Suprapubic skin (tissue), 4 donors: ENCODE measurements around the gene ZNF638. TPM values are rescaled to one million over a fixed set of nuclear protein-coding genes. Genes with fewer than 3 reads are reported as not detected.

Experiments used
- DNase-seq, 2 donors: peaks; one replicate each; pipeline ENCODE4 v3.0.0-alpha.2; 2019; ENCODE audit warnings: low spot score in 2 of 2
- H3K27ac ChIP-seq: fragments of 200-600 bp; sonication (generic); one replicate; pipeline ENCODE4 v1.5.1; 2019
- H3K27me3 ChIP-seq: fragments of 200-600 bp; sonication (generic); one replicate; pipeline ENCODE4 v1.5.1; 2019
- H3K36me3 ChIP-seq: fragments of 200-600 bp; sonication (generic); one replicate; pipeline ENCODE4 v1.5.1; 2019
- H3K4me1 ChIP-seq: fragments of 200-600 bp; sonication (generic); one replicate; pipeline ENCODE4 v1.5.1; 2019
- H3K4me3 ChIP-seq: fragments of 200-600 bp; sonication (generic); one replicate; pipeline ENCODE4 v1.5.1; 2019; ENCODE audit warnings: mild to moderate bottlenecking
- H3K9me3 ChIP-seq: fragments of 200-600 bp; sonication (generic); one replicate; pipeline ENCODE4 v1.5.1; 2019
- EP300 ChIP-seq: sonication (generic); formaldehyde crosslinking; IDR thresholded peaks from one replicate; pipeline ENCODE4 v1.6.1; 2017; ENCODE audit warnings: antibody characterized with exemption
- POLR2A ChIP-seq, 2 donors: fragments of 450-650 bp; IDR thresholded peaks; one replicate each; pipeline ENCODE4 v1.6.1; 2017; ENCODE audit warnings: antibody characterized with exemption in 2 of 2, mild to moderate bottlenecking in 2 of 2, moderate library complexity in 2 of 2
- POLR2AphosphoS5 ChIP-seq, 3 donors: sonication (generic); formaldehyde crosslinking; IDR thresholded peaks; one replicate each; pipeline ENCODE4 v1.6.1; 2017; ENCODE audit warnings: antibody characterized with exemption in 3 of 3
- WGBS: methylation state at CpG from one replicate; pipeline ENCODE4 v1.1.5; 2018; 5-methylcytosine and 5-hydroxymethylcytosine counted together
- total RNA-seq, 4 donors: library from RNA; depleted of rRNA; stranded (reverse); fragments of >200 nt; gene quantifications; one replicate each; pipeline ENCODE4 v1.1.0, GENCODE V29; 2016
- TF ChIP-seq, protein P1 (sequence below), 2 donors: fragments of 200-600 bp in 1 of 2; fragments of 450-650 bp in 1 of 2; sonication (generic) in 1 of 2; IDR thresholded peaks; one replicate each; pipeline ENCODE4 v1.5.1; 2016 to 2019; ENCODE audit warnings: antibody characterized with exemption in 2 of 2, mild to moderate bottlenecking in 1 of 2, moderate library complexity in 1 of 2

The ZNF638 gene
- total RNA-seq, 4 donors from 2014 or later: 91.6 to 258 (median 115) TPM

DNA sequence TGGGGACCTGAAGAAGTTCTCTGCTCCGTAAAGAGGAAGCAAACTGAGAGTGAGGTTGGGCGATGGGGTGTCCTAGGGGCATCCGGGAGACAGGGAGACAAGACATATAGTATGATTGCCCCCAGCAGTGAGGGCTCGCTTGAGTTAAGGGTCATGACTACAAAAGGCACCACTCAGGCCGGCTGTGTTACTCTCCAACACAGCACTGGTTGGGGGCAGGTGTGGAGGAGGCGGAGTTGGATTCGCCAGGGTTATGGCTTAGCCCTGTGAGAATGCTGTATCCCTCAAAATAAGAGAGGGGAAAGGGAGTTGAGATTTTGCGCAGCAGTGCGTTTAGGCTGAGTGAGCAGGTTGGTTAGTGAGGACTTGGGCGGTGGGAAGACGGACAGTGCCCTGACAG is 133.8 kb downstream of the ZNF638 start:
- TF ChIP-seq, protein P1, sequence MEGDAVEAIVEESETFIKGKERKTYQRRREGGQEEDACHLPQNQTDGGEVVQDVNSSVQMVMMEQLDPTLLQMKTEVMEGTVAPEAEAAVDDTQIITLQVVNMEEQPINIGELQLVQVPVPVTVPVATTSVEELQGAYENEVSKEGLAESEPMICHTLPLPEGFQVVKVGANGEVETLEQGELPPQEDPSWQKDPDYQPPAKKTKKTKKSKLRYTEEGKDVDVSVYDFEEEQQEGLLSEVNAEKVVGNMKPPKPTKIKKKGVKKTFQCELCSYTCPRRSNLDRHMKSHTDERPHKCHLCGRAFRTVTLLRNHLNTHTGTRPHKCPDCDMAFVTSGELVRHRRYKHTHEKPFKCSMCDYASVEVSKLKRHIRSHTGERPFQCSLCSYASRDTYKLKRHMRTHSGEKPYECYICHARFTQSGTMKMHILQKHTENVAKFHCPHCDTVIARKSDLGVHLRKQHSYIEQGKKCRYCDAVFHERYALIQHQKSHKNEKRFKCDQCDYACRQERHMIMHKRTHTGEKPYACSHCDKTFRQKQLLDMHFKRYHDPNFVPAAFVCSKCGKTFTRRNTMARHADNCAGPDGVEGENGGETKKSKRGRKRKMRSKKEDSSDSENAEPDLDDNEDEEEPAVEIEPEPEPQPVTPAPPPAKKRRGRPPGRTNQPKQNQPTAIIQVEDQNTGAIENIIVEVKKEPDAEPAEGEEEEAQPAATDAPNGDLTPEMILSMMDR (IDR thresholded peaks at IDR 0.05): no peak
- no peak for TF ChIP-seq POLR2A (IDR thresholded peaks at IDR 0.05)
- no peak for TF ChIP-seq EP300
- TF ChIP-seq POLR2AphosphoS5 (IDR thresholded peaks at IDR 0.05): no peak
- whole genome bisulfite sequencing: 47% methylated on average over 11 of the region's 11 CpGs
- H3K4me3 ChIP-seq: no peak overlapping the region
- H3K27ac ChIP-seq: no peak overlapping the region
- DNase-seq: no peak
- H3K36me3 ChIP-seq: no peaks in the 10 kb centered on the region
- peaks cover 22% of the 10 kb centered on the region for H3K4me1 ChIP-seq
- H3K27me3 ChIP-seq: peaks cover 63% of the 10 kb centered on the region
- no peaks in the 10 kb centered on the region for H3K9me3 ChIP-seq

DNA sequence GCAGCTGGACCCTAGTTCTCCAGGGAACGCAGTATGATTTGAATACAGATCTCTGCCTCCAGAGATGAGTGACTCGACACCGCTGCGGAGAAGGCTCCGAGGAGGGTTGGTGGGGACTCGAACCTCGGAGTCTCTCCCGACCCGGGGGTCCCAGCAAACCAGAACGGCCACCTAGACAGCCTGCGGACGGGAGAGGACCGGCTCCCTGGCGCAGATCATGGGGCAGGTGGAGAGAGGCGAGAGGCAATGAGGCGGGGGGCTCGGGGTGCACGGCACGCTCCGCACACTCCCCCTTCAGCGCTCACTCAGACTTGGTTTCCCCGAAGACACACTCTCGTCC is 134.3 kb downstream of the ZNF638 start:
- Histone ChIP-seq H3K27me3 (peaks cover 63% of the 10 kb centered on the region), H3K36me3 (no peaks in the 10 kb centered on the region), H3K4me3 (peak overlapping the region; percentile 74), H3K27ac (no peak overlapping the region), H3K9me3 (no peaks in the 10 kb centered on the region), H3K4me1 (peaks cover 22% of the 10 kb centered on the region)
- 6% methylated on average over 21 of the region's 23 CpGs for whole genome bisulfite sequencing
- no peak for DNase-seq
- TF ChIP-seq POLR2AphosphoS5 (IDR thresholded peaks at IDR 0.05) (no peak), EP300 (no peak), POLR2A (IDR thresholded peaks at IDR 0.05) (no peak)
- TF ChIP-seq, protein P1 (IDR thresholded peaks at IDR 0.05): no peak

DNA sequence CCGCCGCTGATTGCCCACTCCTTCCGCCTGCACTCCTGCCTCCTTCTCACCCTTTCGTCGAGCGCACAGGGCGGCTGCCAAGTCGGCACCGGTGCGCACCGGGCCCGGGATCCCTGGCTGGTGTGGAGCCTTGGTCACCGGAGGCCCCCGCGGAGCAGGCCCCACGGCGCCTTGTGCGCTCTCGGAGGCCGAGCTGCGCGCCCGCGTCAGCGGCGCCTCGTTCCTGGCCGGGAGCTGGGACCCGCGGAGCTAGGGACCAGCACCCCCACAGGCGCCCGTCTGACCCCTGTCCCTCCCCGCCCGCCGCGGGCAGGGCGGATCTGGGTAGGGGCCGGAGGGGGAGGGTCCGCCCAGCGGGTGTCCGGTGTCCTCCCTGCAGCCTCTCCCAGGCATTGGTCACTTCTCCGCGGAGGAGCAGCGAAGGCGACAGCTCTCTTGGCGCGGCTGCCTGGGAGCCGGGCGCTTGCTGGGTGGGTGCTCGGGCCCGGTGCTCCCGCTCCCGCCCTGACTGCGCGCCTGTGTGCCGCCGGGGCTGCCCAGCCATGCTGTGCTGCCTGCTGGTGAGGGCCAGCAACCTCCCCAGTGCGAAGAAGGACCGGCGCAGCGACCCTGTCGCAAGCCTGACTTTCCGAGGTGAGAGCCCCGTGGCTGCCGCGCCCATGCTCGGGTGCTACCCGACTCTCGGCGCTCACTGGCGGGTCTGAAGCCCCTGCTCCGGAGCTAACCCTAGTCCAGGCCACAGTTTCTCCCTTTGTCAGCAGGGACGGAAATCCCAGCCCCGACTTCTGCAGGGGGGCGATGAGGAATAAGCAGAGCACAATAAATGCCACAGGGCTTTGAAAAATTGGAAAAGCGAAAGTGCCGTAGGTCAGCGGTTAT is 135.0 kb downstream of the ZNF638 start:
- Histone ChIP-seq H3K27ac (no peak overlapping the region), H3K9me3 (no peaks in the 10 kb centered on the region), H3K4me1 (peaks cover 22% of the 10 kb centered on the region), H3K27me3 (peaks cover 63% of the 10 kb centered on the region), H3K4me3 (peak overlapping the region; percentile 74), H3K36me3 (no peaks in the 10 kb centered on the region)
- WGBS: 1% methylated on average over 30 of the region's 78 CpGs
- no peak for DNase-seq
- TF ChIP-seq, protein P1 (IDR thresholded peaks at IDR 0.05): no peak
- TF ChIP-seq POLR2A (IDR thresholded peaks at IDR 0.05): no peak
- no peak for TF ChIP-seq EP300
- no peak for TF ChIP-seq POLR2AphosphoS5 (IDR thresholded peaks at IDR 0.05)

DNA sequence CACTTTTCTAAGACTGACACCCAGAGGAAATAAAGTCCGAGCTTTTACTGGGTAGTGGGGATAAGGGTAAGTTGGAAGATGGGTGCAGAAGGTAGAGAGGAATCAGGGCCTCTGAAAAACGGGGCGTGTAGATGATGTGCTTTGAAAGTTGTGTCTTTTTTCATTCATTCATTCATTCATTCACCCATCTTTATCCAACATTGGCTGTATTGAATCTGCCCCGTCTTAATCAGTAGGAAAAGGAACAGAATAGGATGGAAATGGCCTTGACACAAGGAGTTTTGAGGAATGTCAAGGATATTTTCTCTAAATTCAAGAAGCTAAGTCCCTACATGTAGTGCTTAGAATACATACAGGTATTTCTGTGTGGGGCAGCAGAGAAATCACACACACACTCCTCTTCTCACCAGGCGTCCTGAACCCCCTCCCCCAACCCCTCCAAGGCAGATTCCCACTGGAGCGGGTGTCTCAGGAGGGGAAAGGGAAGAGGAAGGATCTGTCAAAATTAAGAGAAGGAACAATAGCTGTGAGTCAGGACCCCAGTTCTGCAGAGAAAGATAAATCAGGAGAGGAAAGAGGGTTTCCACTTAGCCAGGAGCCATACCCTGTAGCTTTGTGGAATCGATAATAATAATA is 135.7 kb downstream of the ZNF638 start:
- no peak for DNase-seq
- Histone ChIP-seq H3K27me3 (peaks cover 63% of the 10 kb centered on the region), H3K27ac (no peak overlapping the region), H3K4me3 (peak overlapping the region; percentile 74), H3K36me3 (no peaks in the 10 kb centered on the region), H3K9me3 (no peaks in the 10 kb centered on the region), H3K4me1 (peaks cover 22% of the 10 kb centered on the region)
- TF ChIP-seq EP300: no peak
- 19% methylated on average over 7 of the region's 7 CpGs for WGBS

DNA sequence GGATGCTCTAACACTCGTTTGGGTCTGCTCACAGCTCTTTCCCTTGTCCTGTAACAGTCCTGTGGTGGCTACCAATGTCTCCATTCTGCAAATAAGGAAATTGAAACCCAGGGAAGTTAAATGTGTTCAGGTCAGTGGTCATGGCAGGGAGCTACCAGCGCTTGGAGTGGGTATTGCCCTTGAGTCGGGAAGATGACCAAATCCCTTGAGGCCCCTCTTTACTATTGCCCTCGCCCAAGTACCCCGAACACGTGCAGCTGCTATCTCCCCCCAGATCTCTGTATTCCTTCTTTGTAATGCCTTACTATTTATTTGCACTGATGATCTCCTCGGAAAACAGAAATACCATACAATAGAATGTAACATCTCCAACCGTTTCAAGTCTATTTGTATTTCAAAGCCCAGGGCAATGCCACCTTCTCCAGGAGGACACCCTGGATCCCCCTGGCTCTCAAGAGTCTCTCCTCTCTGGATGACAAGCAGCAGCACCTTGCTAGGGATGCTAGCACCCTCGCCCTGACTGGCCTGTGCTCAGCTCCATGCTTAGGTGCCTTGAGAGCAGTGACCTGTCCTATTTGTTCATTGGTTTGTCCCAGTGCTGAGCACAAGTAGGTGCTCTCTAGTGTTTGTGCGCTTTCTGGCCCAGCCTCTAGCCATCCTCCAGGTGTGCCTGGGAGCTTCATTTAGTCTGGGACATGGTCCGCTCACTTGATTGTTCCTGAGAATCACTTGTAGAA is 136.9 kb downstream of the ZNF638 start:
- Histone ChIP-seq H3K27me3 (peaks cover 56% of the 10 kb centered on the region), H3K36me3 (no peaks in the 10 kb centered on the region), H3K4me3 (no peak overlapping the region), H3K4me1 (peaks cover 22% of the 10 kb centered on the region), H3K27ac (no peak overlapping the region), H3K9me3 (no peaks in the 10 kb centered on the region)
- no peak for DNase-seq
- 65% methylated on average over 11 of the region's 11 CpGs for WGBS
- TF ChIP-seq, protein P1 (IDR thresholded peaks at IDR 0.05): no peak
- TF ChIP-seq POLR2AphosphoS5 (IDR thresholded peaks at IDR 0.05): no peak
- TF ChIP-seq EP300: no peak
- TF ChIP-seq POLR2A (IDR thresholded peaks at IDR 0.05): no peak
